H1 (cell line): ENCODE results near the gene FRMD5.

Experiments
- CBX8 ChIP-seq: fragments of 300-800, 300-1000 bp; sonication (generic); IDR thresholded peaks from 2 replicates; pipeline ENCODE4 v1.7.1; 2016; ENCODE audit warnings: low read depth, low read length, borderline replicate concordance
- CREB1 ChIP-seq: IDR thresholded peaks from 2 replicates; pipeline ENCODE4 v1.6.1; 2012; ENCODE audit warnings: inconsistent platforms
- EGR1 ChIP-seq: IDR thresholded peaks from 2 replicates; pipeline ENCODE4 v1.6.1; 2011; ENCODE audit warnings: low read depth, low read length, borderline replicate concordance
- EP300 ChIP-seq, 2 experiments: IDR thresholded peaks; 1 replicate in 1 of 2; 2 replicates in 1 of 2; pipeline ENCODE4 v1.6.1; 2011 to 2012; ENCODE audit warnings: low read depth in 2 of 2, low read length in 2 of 2, mild to moderate bottlenecking in 2 of 2, borderline replicate concordance in 1 of 2, inconsistent platforms in 1 of 2, moderate library complexity in 1 of 2
- EZH2 ChIP-seq: fragments of 200-600 bp; sonication (generic); IDR thresholded peaks from 2 replicates; pipeline ENCODE4 v1.7.1; 2012; ENCODE audit warnings: low read depth, mild to moderate bottlenecking, moderate library complexity, low read length, inconsistent platforms; ENCODE audit not compliant: severe bottlenecking
- POLR2A ChIP-seq, 2 experiments: IDR thresholded peaks; 1 replicate in 1 of 2; 2 replicates in 1 of 2; pipeline ENCODE4 v1.6.1; 2011; ENCODE audit warnings: low read depth in 2 of 2, low read length in 2 of 2, mild to moderate bottlenecking in 2 of 2; ENCODE audit errors: control extremely low read depth in 1 of 2
- RAD21 ChIP-seq, 2 experiments: IDR thresholded peaks in 1 of 2; conservative IDR thresholded peaks in 1 of 2; 2 replicates each; pipeline ENCODE4 v1.6.1; 2011; ENCODE audit warnings: low read depth in 2 of 2, low read length in 2 of 2, improper control_type of control experiment in 1 of 2, inconsistent platforms in 1 of 2, mild to moderate bottlenecking in 1 of 2, moderate library complexity in 1 of 2
- SP1 ChIP-seq: IDR thresholded peaks from 2 replicates; pipeline ENCODE4 v1.6.1; 2011; ENCODE audit warnings: low read depth, low read length
- SUZ12 ChIP-seq: fragments of 200-600 bp; sonication (generic); IDR thresholded peaks from 2 replicates; pipeline ENCODE4 v1.6.1; 2012; ENCODE audit warnings: mild to moderate bottlenecking, inconsistent platforms, low read length, moderate library complexity, mixed read lengths
- TAF1 ChIP-seq: IDR thresholded peaks from 2 replicates; pipeline ENCODE4 v1.6.1; 2011; ENCODE audit warnings: mild to moderate bottlenecking, low read depth, low read length
- TBP ChIP-seq: IDR thresholded peaks from 2 replicates; pipeline ENCODE4 v1.6.1; 2011; ENCODE audit warnings: low read depth, low read length, improper control_type of control experiment
- TCF12 ChIP-seq: IDR thresholded peaks from 2 replicates; pipeline ENCODE4 v1.6.1; 2011; ENCODE audit warnings: low read depth, mild to moderate bottlenecking, low read length
- USF2 ChIP-seq: IDR thresholded peaks from 2 replicates; pipeline ENCODE4 v1.6.1; 2011; ENCODE audit warnings: low read length, improper control_type of control experiment
- TF ChIP-seq, protein P1 (sequence below), 3 experiments: IDR thresholded peaks; 1 replicate in 2 of 3; 2 replicates in 1 of 3; pipeline versions ENCODE4 v1.5.1 to v1.6.1; 2011; ENCODE audit warnings: low read length in 3 of 3, mild to moderate bottlenecking in 3 of 3, inconsistent platforms in 2 of 3, low read depth in 1 of 3, moderate library complexity in 1 of 3; ENCODE audit not compliant: insufficient read depth in 1 of 3; ENCODE audit errors: control extremely low read depth in 1 of 3

- TF ChIP-seq TBP, result no peak
- no peak for TF ChIP-seq USF2
- TF ChIP-seq CREB1, result no peak
- TF ChIP-seq, protein P1, sequence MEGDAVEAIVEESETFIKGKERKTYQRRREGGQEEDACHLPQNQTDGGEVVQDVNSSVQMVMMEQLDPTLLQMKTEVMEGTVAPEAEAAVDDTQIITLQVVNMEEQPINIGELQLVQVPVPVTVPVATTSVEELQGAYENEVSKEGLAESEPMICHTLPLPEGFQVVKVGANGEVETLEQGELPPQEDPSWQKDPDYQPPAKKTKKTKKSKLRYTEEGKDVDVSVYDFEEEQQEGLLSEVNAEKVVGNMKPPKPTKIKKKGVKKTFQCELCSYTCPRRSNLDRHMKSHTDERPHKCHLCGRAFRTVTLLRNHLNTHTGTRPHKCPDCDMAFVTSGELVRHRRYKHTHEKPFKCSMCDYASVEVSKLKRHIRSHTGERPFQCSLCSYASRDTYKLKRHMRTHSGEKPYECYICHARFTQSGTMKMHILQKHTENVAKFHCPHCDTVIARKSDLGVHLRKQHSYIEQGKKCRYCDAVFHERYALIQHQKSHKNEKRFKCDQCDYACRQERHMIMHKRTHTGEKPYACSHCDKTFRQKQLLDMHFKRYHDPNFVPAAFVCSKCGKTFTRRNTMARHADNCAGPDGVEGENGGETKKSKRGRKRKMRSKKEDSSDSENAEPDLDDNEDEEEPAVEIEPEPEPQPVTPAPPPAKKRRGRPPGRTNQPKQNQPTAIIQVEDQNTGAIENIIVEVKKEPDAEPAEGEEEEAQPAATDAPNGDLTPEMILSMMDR (IDR thresholded peaks at IDR 0.05; ENCODE audit: control extremely low read depth in 1 of 3, insufficient read depth in 1 of 3, low read depth in 1 of 3, low read length in 3 of 3), result no peak
- TF ChIP-seq CBX8, result no peak
- TF ChIP-seq EGR1, result no peak
- no peak for TF ChIP-seq RAD21 (IDR thresholded peaks at IDR 0.05 in 1 of 2, conservative IDR thresholded peaks at IDR 0.05 in 1 of 2; ENCODE audit: low read depth in 2 of 2, low read length in 2 of 2)
- TF ChIP-seq TAF1, result no peak
- TF ChIP-seq POLR2A (IDR thresholded peaks at IDR 0.05; ENCODE audit: control extremely low read depth in 1 of 2, low read depth in 2 of 2, low read length in 2 of 2), result no peak
- no peak for TF ChIP-seq SP1
- no peak for TF ChIP-seq TCF12
- TF ChIP-seq SUZ12, result no peak
- TF ChIP-seq EZH2, result no peak
- no peak for TF ChIP-seq EP300 (IDR thresholded peaks at IDR 0.05; ENCODE audit: borderline replicate concordance in 1 of 2, low read depth in 2 of 2, low read length in 2 of 2)
Measured at GRCh38 chr15:44082558-44083157, 112.4 kb downstream of the FRMD5 start.
